HG02840 (cell line): ENCODE data around the gene ZNF512.

Source experiments
- ATAC-seq: cut with Tn5 transposase; IDR thresholded peaks from one replicate; pipeline ENCODE4 v1.9.1; 2021; ENCODE audit warnings: mild to moderate bottlenecking, moderate library complexity, moderate number of reproducible peaks; ENCODE audit not compliant: unreplicated experiment, low FRiP score

ZNF512 gene

DNA sequence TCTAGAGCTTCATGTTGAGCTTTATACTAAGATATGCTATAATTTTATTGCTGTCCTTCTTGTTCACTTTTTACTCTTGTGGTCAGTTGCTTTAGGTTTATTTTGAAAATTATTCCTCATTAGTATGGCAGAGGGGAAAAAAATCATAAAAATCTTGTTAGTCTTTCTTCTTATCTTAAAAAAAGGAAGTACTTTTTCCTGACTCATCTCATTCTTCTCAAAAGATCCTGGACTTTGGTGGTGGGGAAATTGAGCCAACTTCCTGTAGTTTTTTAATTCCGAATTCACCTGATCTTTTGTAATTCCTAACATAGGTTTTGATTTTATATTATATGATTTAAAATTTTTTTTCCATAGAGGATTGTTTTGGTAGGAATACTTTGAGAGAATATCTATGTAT lies 84.6 kb downstream of the ZNF512 start:
- no peak for ATAC-seq

DNA sequence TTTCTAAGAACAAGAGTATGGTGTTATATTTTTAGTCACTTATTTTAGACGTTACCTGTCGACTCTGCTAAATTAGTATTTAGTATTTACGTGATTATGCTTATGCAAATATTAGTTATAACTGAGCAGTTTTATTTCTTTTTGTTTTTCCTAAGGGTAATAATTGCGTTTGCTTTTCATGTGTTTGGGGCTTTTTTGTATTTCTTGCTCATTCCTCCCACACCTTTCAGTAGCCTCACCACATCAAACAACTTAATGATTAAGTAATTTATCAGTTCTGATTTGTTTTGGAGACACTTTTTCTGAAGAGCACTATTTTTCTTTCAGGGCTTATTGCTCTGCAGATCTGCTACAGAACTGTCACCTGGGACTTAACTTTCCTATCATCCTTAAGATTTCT lies 88.4 kb downstream of the ZNF512 start:
- ATAC-seq = no peak
